Ascending aorta (tissue), 2 donors: ENCODE data around the gene EFCAB13. TPM values are rescaled to one million over a fixed set of nuclear protein-coding genes. Genes with fewer than 3 reads are reported as not detected.
A peak's percentile ranks its signal among the peaks of the same experiment; 100 is the strongest.

ENCODE experiments used
- DNase-seq, 2 donors: peaks; one replicate each; pipeline ENCODE4 v3.0.0-alpha.2; 2019; ENCODE audit warnings: low spot score in 2 of 2
- H3K27ac ChIP-seq, 2 donors: fragments of 200-600 bp; sonication (generic); one replicate each; pipeline ENCODE4 v1.5.1; 2016 to 2017; ENCODE audit warnings: mild to moderate bottlenecking in 1 of 2
- H3K27me3 ChIP-seq: fragments of 200-600 bp; sonication (generic); one replicate; pipeline ENCODE4 v1.5.1; 2017
- H3K36me3 ChIP-seq, 2 donors: fragments of 200-600 bp; sonication (generic); one replicate each; pipeline ENCODE4 v1.5.1; 2016
- H3K4me1 ChIP-seq, 2 donors: fragments of 200-600 bp; sonication (generic); one replicate each; pipeline ENCODE4 v1.5.1; 2016 to 2017; ENCODE audit warnings: mild to moderate bottlenecking in 1 of 2
- H3K4me3 ChIP-seq, 2 donors: fragments of 200-600 bp; sonication (generic); one replicate each; pipeline ENCODE4 v1.5.1; 2016 to 2017; ENCODE audit warnings: mild to moderate bottlenecking in 1 of 2
- H3K9me3 ChIP-seq, 2 donors: fragments of 200-600 bp; sonication (generic); one replicate each; pipeline ENCODE4 v1.5.1; 2016
- intact Hi-C: fragments of 100-400 bp; cut with DNase I; formaldehyde crosslinking; loops from one replicate; pipeline ENCODE4 v1.15.1; 2023
- total RNA-seq: library from RNA; depleted of rRNA; stranded (reverse); fragments of >200 nt; gene quantifications from one replicate; pipeline ENCODE4 v1.1.0, GENCODE V29; 2016
- TF ChIP-seq, protein P1 (sequence below), 3 experiments: fragments of 200-600 bp in 2 of 3; fragments of 450-650 bp in 1 of 3; sonication (generic) in 2 of 3; IDR thresholded peaks; one replicate each; pipeline ENCODE4 v1.5.1; 2016 to 2019; ENCODE audit warnings: antibody characterized with exemption in 3 of 3, mild to moderate bottlenecking in 1 of 3, moderate library complexity in 1 of 3

Gene EFCAB13
- total RNA-seq, 1 donor from 2014 or later = 1.2 TPM

DNA sequence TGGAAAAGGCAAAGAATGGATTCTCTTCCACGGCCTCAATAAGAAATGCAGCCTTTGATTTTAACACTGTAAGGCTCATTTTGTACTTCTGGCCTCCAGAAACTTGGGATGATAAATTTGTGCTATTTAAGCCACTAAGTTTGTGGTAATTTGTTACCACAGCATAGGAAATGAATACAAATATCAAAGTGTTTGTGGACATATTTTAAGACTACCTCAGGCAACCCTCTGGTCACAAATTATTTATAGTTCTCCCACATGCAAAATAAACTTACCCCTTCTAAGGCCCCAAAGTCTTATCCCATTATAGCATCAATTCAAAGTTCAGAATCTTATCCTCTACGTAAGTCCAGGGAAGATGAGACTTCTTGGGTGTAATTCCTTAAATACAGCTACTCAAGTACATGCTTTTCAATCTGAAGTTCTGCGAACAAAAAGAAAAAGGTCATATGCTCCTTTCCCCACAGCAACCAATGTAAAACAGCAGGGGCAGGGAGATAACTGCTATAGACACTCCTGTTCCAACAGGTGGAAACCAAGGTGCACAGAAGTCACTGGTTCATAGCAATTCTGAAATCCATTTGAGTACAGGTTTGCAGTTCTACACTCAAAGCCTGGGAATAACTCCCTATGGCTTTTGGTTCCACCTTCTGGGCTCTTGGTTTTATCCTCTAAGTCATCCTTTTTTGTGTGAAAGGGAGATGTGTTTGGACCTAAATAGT lies 5.4 kb upstream of the EFCAB13 start:
- TF ChIP-seq, protein P1, sequence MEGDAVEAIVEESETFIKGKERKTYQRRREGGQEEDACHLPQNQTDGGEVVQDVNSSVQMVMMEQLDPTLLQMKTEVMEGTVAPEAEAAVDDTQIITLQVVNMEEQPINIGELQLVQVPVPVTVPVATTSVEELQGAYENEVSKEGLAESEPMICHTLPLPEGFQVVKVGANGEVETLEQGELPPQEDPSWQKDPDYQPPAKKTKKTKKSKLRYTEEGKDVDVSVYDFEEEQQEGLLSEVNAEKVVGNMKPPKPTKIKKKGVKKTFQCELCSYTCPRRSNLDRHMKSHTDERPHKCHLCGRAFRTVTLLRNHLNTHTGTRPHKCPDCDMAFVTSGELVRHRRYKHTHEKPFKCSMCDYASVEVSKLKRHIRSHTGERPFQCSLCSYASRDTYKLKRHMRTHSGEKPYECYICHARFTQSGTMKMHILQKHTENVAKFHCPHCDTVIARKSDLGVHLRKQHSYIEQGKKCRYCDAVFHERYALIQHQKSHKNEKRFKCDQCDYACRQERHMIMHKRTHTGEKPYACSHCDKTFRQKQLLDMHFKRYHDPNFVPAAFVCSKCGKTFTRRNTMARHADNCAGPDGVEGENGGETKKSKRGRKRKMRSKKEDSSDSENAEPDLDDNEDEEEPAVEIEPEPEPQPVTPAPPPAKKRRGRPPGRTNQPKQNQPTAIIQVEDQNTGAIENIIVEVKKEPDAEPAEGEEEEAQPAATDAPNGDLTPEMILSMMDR (IDR thresholded peaks at IDR 0.05) = no peak
- Histone ChIP-seq H3K27me3 (no peaks in the 10 kb centered on the region), H3K9me3 (peaks cover 0 to 8% of the 10 kb centered on the region in 2 donors), H3K4me1 (peaks cover 19 to 41% of the 10 kb centered on the region in 2 donors), H3K27ac (peak overlapping the region; percentile 13 to 35), H3K36me3 (no peaks in the 10 kb centered on the region), H3K4me3 (no peak overlapping the region)
- intact Hi-C loops = loop anchor here (5.0 kb wide), 1 partner anchor 166 kb away; no protein-coding TSS in a partner anchor
- no peak for DNase-seq

DNA sequence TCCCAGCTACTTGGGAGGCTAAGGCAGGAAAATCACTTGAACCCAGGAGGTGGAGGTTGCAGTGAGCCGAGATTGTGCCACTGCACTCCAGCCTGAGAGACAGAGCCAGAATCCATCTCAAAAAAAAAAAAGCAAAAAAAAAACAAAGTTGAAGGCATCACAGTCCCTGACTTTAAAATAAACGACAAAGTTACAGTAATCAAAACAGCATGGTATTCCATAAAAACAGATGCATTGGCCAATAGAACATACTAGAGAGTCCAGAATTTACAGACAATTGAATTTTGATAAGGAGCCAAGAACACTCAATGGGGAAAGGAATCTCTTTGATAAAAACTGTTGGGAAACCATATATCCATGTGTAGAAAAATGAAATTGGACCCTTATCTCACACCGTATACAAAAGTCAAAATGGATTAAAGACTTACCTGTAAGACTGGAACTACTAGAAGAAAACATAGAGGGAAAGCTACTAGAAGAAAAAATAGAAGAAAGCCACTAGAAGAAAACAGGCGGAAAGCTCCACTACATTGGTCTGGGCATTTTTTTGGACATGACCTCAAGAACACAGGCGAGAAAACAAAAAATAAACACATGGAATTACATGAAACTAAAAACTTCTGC lies 2.8 kb upstream of the EFCAB13 start:
- Histone ChIP-seq H3K4me1 (peaks cover 10 to 21% of the 10 kb centered on the region in 2 donors), H3K27ac (no peak overlapping the region), H3K36me3 (no peaks in the 10 kb centered on the region), H3K4me3 (no peak overlapping the region), H3K27me3 (no peaks in the 10 kb centered on the region), H3K9me3 (peaks cover 0 to 8% of the 10 kb centered on the region in 2 donors)
- TF ChIP-seq, protein P1 (IDR thresholded peaks at IDR 0.05) = no peak
- intact Hi-C loops = no loop called here
- no peak for DNase-seq

DNA sequence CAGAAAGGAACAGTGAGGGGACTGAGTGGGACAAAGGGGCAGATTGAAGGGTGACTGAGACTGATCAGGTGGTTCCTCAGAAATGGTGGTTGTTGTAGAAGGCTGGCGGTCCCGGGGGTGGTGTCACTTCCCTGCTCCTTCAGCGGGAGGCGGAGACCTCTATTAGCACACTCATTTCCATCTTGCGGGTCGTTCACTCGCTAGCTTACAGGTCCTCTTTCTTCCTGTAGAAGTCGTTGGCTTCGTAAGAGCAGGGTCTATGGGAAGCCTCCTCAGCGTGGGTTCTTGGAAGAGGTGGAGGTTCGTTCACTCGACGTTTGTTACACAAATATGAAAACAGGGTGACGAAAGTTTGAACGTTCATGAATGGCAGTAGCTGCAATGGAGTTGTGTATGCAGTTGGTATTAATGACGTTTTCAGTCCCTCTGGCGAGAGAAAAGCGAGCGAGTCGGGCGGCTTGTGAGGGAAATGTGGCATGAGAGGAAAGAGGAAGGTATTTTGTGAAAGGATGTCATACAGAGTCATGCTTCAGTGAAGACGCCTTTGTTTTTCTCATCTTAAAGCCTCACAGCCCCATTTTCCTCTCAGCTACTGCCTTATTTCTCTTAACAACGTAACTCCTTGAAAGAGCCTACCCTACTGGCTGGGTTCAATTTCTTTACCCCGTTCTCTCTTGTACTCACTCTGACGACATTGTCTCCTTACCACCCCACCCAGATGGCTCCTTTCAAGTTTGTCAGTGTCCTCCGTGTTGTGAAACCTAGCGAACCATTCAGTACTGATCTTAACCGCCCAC lies 667 bp downstream of the EFCAB13 start:
- Histone ChIP-seq H3K36me3 (no peaks in the 10 kb centered on the region), H3K4me3 (peak overlapping the region; percentile 65 to 77), H3K27me3 (no peaks in the 10 kb centered on the region), H3K27ac (peak overlapping the region; percentile 89 to 93), H3K4me1 (peaks cover 0 to 5% of the 10 kb centered on the region in 2 donors), H3K9me3 (peaks cover 0 to 8% of the 10 kb centered on the region in 2 donors)
- intact Hi-C loops = no loop called here
- TF ChIP-seq, protein P1 (IDR thresholded peaks at IDR 0.05) = no peak
- peak in 1 of 2 donors; percentile 83 for DNase-seq

DNA sequence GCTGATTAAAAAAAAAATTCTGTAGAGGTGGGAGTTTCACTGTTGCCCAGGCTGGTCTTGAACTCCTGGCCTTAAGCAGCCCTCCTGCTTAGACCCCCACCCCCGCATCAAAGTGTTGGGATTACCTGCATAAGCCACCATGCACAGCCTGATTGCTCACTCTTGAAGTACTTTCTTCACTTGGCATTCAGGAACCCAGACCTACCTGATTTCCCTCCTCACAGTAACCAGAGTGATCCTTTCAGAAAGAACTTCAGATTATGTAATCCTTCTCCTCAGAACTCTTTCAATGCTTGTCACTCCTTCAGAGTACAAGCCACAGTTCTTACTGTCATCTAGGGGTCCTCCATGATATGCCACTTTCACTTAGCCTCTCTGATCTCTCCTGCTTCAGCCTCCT lies 1.4 kb downstream of the EFCAB13 start:
- Histone ChIP-seq H3K27ac (peak overlapping the region; percentile 12 to 93), H3K4me1 (peaks cover 0 to 5% of the 10 kb centered on the region in 2 donors), H3K36me3 (no peaks in the 10 kb centered on the region), H3K9me3 (peaks cover 0 to 8% of the 10 kb centered on the region in 2 donors), H3K4me3 (no peak overlapping the region), H3K27me3 (no peaks in the 10 kb centered on the region)
- TF ChIP-seq, protein P1 (IDR thresholded peaks at IDR 0.05) = no peak
- intact Hi-C loops = no loop called here
- no peak for DNase-seq

DNA sequence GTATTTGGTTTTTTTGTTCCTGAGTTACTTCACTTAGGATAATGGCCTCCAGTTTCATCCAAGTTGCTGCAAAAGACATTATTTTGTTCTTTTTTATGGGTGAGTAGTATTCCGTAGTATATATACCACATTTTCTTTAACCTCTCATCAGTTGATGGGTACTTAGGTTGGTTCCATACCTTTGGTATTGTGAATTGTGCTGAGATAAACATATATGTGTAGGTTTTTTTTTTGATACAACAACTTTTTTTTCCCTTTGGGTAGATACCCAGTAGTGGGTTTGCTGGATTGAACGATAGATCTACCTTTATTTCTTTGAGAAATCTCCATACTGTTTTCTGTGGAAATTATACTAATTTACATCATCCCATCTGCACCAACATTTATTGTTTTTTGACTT lies 6.8 kb downstream of the EFCAB13 start:
- Histone ChIP-seq H3K9me3 (no peaks in the 10 kb centered on the region), H3K27ac (no peak overlapping the region), H3K4me1 (no peaks in the 10 kb centered on the region), H3K27me3 (no peaks in the 10 kb centered on the region), H3K4me3 (no peak overlapping the region), H3K36me3 (peaks cover 0 to 8% of the 10 kb centered on the region in 2 donors)
- no peak for DNase-seq
- TF ChIP-seq, protein P1 (IDR thresholded peaks at IDR 0.05) = no peak
- intact Hi-C loops = no loop called here
